Measurements from ENCODE around the gene KITLG.
"Not testable (repeated sequence)": the region's sequence is repeated elsewhere in the genome, so short reads cannot be mapped to it uniquely, and the experiment has no call there.

The KITLG gene

GRCh38 chr12:88490425-88490824 is 89.8 kb downstream of the KITLG start:
- no peak for DNase-seq (ENCODE audit: low read depth)

- no peak for DNase-seq (ENCODE audit: low read depth)
Observed at GRCh38 chr12:88472775-88473174, 107.5 kb downstream of the KITLG start.

GRCh38 chr12:88472248-88472647 is 108.0 kb downstream of the KITLG start:
- DNase-seq (ENCODE audit: low read depth): no peak

- DNase-seq (ENCODE audit: low read depth): no peak
Observed at GRCh38 chr12:88471331-88472045, 108.8 kb downstream of the KITLG start.

GRCh38 chr12:88469154-88469553 is 111.1 kb downstream of the KITLG start:
- no peak for DNase-seq (ENCODE audit: low read depth)

- no peak for DNase-seq (ENCODE audit: low read depth)
Observed at GRCh38 chr12:88468581-88468980, 111.7 kb downstream of the KITLG start.

GRCh38 chr12:88466708-88467107 is 113.6 kb downstream of the KITLG start:
- not testable (repeated sequence) for DNase-seq (ENCODE audit: low read depth)

GRCh38 chr12:88458327-88458726 is 121.9 kb downstream of the KITLG start:
- DNase-seq (ENCODE audit: low read depth): no peak

GRCh38 chr12:88453323-88453722 is 126.9 kb downstream of the KITLG start:
- DNase-seq (ENCODE audit: low read depth): no peak

GRCh38 chr12:88451205-88451604 is 129.1 kb downstream of the KITLG start:
- DNase-seq (ENCODE audit: low read depth): no peak

- no peak for DNase-seq (ENCODE audit: low read depth)
Observed at GRCh38 chr12:88450136-88450535, 130.1 kb downstream of the KITLG start.

GRCh38 chr12:88448337-88448915 is 131.8 kb downstream of the KITLG start:
- DNase-seq (ENCODE audit: low read depth): no peak

GRCh38 chr12:88445705-88446394 is 134.4 kb downstream of the KITLG start:
- DNase-seq (ENCODE audit: low read depth): no peak

GRCh38 chr12:88444481-88444880 is 135.8 kb downstream of the KITLG start:
- DNase-seq (ENCODE audit: low read depth): no peak
